Muscle of leg (tissue), 11 donors: ENCODE measurements around the gene NR1I3. TPM values are rescaled to one million over a fixed set of nuclear protein-coding genes. Genes with fewer than 3 reads are reported as not detected.
"Not testable (repeated sequence)": the region's sequence is repeated elsewhere in the genome, so short reads cannot be mapped to it uniquely, and the experiment has no call there.

ENCODE experiments used
- DNase-seq: peaks from one replicate; pipeline ENCODE4 v3.0.0; 2013
- H3K27ac ChIP-seq: one replicate; pipeline ENCODE4 v1.5.1; 2013; ENCODE audit warnings: mild to moderate bottlenecking, low read length, control low read depth
- H3K27me3 ChIP-seq: one replicate; pipeline ENCODE4 v1.6.1; 2013; ENCODE audit warnings: low read length; ENCODE audit not compliant: control insufficient read depth, insufficient read depth
- H3K36me3 ChIP-seq: one replicate; pipeline ENCODE4 v1.6.1; 2013; ENCODE audit warnings: low read length; ENCODE audit not compliant: control insufficient read depth, insufficient read depth
- H3K4me1 ChIP-seq: one replicate; pipeline ENCODE4 v1.6.1; 2013; ENCODE audit warnings: low read length; ENCODE audit not compliant: control insufficient read depth, insufficient read depth
- H3K4me3 ChIP-seq: one replicate; pipeline ENCODE4 v1.5.1; 2013; ENCODE audit warnings: low read length, control low read depth
- H3K9me3 ChIP-seq: replicated peaks from 2 replicates; pipeline ENCODE4 v1.6.1; 2013; ENCODE audit warnings: low read depth, low read length; ENCODE audit not compliant: control insufficient read depth
- WGBS: methylation state at CpG from one replicate; pipeline ENCODE4 v1.1.5; 2013; ENCODE audit warnings: missing lambda C conversion rate; ENCODE audit not compliant: insufficient coverage; 5-methylcytosine and 5-hydroxymethylcytosine counted together
- polyA plus RNA-seq, 8 donors: library from polyadenylated mRNA; unstranded; fragments of 120-200 nt; gene quantifications; one replicate each; pipeline versions ENCODE4 v1.2.1 to v1.2.3, GENCODE V29; 2013; ENCODE audit warnings: inconsistent platforms in 1 of 8, low replicate concordance in 1 of 8; ENCODE audit not compliant: insufficient read length in 8 of 8, insufficient read depth in 1 of 8
- total RNA-seq: library from RNA; stranded (reverse); fragments of 120-200 nt; gene quantifications from one replicate; pipeline ENCODE4 v1.2.4, GENCODE V29; 2013

The NR1I3 gene
- total and polyA plus RNA-seq, 9 donors: 0.50 to 1.5 (median 1.1) TPM; not detected in 1

DNA sequence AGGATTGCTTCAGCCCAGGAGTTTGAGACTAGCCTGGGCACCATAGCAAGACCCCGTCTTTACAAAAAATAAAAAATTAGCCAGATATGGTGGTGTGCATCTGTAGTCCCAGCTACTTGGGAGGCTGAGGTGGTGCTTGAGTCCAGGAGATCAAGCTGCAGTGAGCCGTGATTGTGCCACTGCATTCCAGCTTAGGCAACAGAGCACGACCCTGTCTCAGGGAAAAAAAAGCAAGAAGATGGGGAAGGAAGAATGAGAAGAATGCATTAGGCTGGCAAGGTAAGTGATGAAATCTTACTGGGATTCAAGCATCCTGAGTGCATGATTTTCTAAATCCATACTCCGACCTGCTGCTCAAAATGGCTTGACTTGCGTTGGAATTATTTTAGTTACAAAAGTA is 27.3 kb upstream of the NR1I3 start:
- H3K9me3 ChIP-seq: no peaks in the 10 kb centered on the region
- peaks cover 16% of the 10 kb centered on the region for H3K4me1 ChIP-seq
- no peak for DNase-seq
- no peak overlapping the region for H3K4me3 ChIP-seq
- WGBS: 67% methylated on average over 3 of the region's 5 CpGs
- H3K27me3 ChIP-seq: peaks cover 12% of the 10 kb centered on the region
- no peak overlapping the region for H3K27ac ChIP-seq
- H3K36me3 ChIP-seq: no peaks in the 10 kb centered on the region

DNA sequence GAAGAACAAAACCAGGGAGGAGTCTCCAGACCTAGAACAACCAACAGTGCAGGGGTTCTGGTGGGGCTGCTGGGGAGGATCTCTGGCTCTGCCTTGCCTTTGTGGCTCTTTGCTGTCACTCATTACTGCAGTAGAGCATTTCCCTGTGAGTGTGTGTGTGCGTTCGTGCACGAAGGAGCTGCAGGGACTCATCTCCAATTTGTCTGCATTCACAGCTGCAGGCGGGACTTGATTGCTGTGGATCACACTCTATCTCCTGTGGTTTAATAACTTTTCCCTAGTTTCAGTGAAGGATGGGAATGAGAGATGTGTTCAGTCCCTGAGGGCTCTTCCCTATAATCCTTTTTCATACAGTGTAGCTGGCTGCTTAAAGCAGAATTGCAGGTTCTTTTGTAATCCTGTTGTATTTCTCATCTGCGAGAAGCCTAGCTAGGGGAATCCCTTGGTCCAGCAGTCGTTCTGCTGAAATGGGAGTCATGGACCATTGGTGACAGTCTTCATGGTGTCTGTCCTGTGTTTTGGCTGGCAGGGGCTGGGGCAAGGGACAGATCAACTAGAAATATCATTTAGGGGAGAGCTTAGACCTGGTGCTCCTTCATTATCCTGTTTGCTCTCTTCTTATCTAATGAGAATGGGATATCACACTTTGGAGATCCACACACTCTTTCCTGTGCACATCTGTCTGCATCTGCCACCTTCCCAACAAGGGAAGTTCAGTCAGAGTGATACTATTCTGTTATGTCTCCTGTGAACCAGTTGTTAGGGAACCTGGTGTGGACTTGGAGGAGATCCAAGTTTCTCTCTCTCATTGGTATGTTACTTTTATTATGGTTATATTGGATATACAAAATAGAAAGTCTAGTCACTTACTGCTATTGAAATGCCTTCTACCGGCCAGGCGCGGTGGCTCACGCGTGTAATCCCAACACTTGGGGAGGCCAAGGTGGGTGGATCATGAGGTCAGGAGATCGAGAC is 23.5 kb upstream of the NR1I3 start:
- no peaks in the 10 kb centered on the region for H3K36me3 ChIP-seq
- peaks cover 9% of the 10 kb centered on the region for H3K9me3 ChIP-seq
- H3K4me1 ChIP-seq: peaks cover 24% of the 10 kb centered on the region
- WGBS: 45% methylated on average over 2 of the region's 12 CpGs
- peaks cover 40% of the 10 kb centered on the region for H3K27me3 ChIP-seq
- no peak overlapping the region for H3K4me3 ChIP-seq
- DNase-seq: no peak
- no peak overlapping the region for H3K27ac ChIP-seq

DNA sequence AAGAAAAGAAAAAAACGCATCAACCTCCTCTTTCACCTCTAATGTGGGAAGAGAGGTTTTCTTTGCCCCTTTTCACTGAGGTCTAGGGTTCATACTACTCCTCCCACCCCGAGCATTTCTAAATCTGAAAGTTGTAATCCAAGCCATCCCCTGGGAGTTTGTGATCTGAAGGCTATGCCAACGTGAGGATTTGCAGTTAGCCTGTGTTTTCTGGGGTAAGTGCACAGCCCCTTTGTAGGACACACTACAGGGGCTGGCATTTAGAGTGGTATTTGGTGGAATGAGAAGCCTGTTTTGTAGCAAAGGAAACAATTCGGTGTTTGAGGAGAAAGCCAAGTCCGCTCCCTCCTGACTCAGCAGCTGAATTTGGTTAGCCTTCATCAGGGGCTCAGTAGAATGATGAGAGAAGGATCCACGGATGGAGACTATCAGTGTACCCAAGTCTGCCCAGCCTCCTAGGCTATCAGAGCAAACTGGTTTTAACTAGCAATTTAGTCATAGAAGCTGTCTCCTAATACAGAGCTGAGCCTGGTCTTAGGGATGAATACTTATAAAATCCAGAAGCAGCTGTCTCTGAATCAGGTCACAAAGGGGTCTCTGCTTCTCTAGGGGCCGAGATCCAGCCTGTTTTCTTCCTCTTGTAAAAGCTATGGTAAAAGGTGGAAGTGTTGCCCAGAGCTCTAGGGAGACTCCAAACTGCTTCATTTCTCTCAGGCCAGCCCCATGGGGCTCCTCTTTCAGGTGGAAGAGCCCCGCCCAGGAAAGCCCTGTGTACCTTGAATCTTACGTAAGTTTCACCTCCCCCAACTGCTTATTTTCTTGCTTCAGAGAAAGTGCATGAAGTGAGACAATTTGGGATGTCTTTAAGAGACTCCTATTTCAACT is 22.6 kb upstream of the NR1I3 start:
- no peak overlapping the region for H3K4me3 ChIP-seq
- H3K27me3 ChIP-seq: peaks cover 40% of the 10 kb centered on the region
- no peak for DNase-seq
- H3K27ac ChIP-seq: no peak overlapping the region
- 14% methylated on average over 3 of the region's 9 CpGs for WGBS
- no peaks in the 10 kb centered on the region for H3K36me3 ChIP-seq
- peaks cover 18% of the 10 kb centered on the region for H3K4me1 ChIP-seq
- peaks cover 9% of the 10 kb centered on the region for H3K9me3 ChIP-seq

DNA sequence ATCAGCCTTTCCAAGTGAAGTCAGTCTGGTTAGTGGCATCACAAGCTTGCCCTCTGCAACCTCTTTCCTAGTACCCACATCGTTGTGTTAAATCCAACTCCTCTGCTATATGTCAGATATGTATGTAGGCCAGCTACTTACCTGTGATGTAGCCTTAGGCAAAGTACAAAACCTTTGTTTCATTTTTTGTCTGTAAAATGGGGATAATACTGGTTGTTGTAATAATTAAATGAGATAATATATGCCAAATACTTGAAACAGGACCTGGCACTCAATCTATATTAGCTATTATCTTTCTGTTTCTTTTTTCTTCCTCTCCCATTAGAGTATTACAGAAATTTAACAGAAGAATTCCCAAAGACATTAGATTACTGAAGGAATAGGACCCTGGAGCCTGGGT is 21.8 kb upstream of the NR1I3 start:
- no peak for DNase-seq
- H3K4me1 ChIP-seq: peaks cover 18% of the 10 kb centered on the region
- H3K9me3 ChIP-seq: peaks cover 9% of the 10 kb centered on the region
- no CpG with 5 or more reads among the region's 1 CpG for WGBS
- no peak overlapping the region for H3K27ac ChIP-seq
- H3K36me3 ChIP-seq: no peaks in the 10 kb centered on the region
- peaks cover 40% of the 10 kb centered on the region for H3K27me3 ChIP-seq
- H3K4me3 ChIP-seq: no peak overlapping the region

DNA sequence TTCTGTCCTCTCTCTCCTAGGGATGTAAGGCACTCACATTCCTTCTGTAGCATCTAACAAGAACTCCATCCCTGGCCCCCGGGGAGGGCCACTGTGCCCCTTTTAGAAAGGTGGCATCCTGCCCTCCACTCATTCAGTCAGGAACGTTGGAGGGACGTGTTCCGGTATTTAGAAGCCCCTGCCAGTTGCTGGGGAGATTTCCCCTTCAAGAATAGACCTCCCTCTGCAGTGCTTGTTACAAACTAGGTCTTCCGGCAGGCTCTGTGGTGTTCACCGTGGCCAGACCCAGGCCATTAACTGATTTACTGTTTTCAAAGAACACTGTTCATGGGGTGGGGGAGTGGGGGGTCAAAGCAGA is 21.3 kb upstream of the NR1I3 start:
- H3K36me3 ChIP-seq: no peaks in the 10 kb centered on the region
- H3K4me3 ChIP-seq: no peak overlapping the region
- peaks cover 18% of the 10 kb centered on the region for H3K4me1 ChIP-seq
- WGBS: 57% methylated on average over 1 of the region's 6 CpGs
- H3K27ac ChIP-seq: no peak overlapping the region
- peaks cover 9% of the 10 kb centered on the region for H3K9me3 ChIP-seq
- H3K27me3 ChIP-seq: peaks cover 40% of the 10 kb centered on the region
- DNase-seq: no peak

DNA sequence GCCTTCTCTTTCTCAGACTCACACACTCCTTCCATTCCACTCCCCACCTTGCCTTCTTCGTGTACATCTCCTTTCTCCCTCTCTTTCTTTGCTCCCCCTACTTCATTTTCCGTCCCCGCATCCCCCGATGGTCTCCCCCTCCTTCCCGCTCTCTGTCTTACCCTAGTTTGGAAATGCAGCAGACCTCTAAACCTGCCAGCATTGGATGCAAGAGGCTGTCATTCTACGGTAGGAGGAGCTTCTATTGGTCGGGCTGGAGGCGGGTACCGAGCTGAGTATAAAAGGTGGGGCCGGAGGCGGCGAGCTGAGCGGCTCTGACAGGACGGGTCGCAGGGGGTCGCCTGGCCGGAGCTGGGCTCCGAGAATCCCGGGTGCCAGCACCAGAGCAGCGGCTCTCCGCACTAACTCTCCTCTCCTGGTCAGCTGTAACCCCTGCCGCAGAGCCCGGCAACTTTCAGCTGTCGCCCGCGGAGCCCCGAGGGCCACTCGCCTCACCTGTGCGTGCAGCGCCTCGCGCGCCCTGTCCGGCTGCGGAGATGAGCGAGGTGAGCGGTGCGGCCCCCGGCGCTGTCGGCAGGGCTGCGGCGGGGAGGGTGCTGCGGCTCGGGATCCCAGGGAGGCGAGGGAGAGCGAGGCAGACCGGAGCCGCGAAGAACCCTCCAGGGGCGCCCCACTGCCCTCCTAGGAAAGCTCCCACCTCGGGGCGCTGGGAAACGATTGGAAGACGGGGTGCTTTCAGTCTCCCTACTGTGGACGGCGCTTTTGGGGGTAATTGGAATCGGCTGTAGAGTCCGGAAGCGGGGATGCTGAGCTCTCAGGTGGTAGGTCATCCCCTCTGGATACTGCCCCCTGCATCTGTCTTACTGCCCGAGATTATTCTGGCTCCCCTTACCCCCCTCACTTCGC is 20.7 kb upstream of the NR1I3 start, which contains the start of gene PCP4L1:
Gene PCP4L1 (plus strand): TSS at position 307 of the 906 bp plus-strand sequence. CDS start 230 bp downstream, at position 537.
- Histone ChIP-seq H3K4me3 (peak within 1 kb of the TSS; percentile 31), H3K9me3 (peaks cover 9% of the 10 kb centered on the region), H3K4me1 (peaks cover 18% of the 10 kb centered on the region), H3K27ac (no peak within 1 kb of the TSS), H3K27me3 (peaks cover 40% of the 10 kb centered on the region), H3K36me3 (no peaks in the 10 kb centered on the region)
- under 1% methylated on average over 48 of the region's 62 CpGs for WGBS
- DNase-seq: peak; percentile 61

DNA sequence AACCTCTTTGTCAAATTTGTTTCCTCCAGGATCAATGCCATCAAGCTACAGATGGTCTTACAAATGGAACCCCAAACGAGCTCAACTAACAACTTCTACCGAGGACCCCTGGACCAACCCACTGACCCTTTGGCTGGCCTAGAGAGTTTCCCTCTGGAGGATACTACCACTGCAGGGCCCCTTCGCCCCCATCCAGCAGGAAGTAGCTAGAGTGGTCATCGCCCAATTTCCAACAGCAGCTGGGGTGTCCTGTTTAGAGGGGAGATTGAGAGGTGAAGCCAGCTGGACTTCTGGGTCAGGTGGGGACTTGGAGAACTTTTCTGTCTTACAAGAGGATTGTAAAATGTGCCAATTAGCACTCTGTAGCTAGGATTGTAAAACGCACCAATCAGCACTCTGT is 19.1 kb upstream of the NR1I3 start:
- H3K9me3 ChIP-seq, H3K27ac ChIP-seq, H3K4me3 ChIP-seq, DNase-seq, H3K36me3 ChIP-seq: not testable (repeated sequence)
- 100% methylated on average over 2 of the region's 5 CpGs for WGBS
- H3K4me1 ChIP-seq: peaks cover 18% of the 10 kb centered on the region
- peaks cover 40% of the 10 kb centered on the region for H3K27me3 ChIP-seq

DNA sequence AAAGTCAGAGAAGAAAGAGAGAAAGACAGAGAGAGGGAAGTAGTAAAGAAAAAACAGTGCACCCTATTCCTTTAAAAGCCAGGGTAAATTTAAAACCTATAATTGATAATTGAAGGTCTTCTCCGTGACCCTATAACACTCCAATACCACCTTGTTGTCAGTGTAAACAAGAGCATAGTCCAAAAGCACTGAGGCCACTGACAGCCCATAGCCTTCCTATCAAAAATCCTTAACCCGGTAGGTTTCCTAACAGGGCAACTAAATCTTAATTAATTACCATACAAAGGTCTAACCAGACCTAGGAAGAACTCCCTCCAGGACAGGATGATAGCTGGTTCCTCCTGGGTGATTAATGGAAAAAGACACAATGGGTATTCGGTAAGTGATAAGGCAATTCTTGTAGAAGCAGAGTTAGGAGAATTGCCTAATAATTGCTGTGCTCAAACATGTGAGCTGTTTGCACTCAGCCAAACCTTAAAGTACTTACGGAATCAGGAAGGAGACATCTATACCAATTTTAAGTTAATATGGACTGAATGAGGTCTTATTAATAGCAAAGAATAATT is 18.0 kb upstream of the NR1I3 start:
- WGBS: no CpG with 5 or more reads among the region's 4 CpGs
- H3K27ac ChIP-seq, H3K9me3 ChIP-seq, H3K4me3 ChIP-seq, DNase-seq, H3K36me3 ChIP-seq: not testable (repeated sequence)
- peaks cover 36% of the 10 kb centered on the region for H3K27me3 ChIP-seq
- H3K4me1 ChIP-seq: peaks cover 16% of the 10 kb centered on the region

DNA sequence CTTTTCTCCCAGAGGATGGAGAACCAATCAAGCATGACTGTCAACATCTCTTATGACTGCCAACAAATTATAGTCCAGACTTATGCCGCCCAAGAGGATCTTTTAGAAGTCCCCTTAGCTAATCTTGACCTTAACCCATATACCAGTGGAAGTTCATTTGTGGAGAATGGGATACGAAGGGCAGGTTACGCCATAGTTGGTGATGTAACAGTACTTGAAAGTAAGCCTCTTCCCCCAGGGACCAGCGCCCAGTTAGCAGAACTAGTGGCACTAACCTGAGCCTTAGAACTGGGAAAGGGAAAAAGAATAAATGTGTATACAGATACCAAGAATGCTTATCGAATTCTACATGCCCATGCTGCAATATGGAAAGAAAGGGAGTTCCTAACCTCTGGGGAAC is 17.3 kb upstream of the NR1I3 start:
- peaks cover 10% of the 10 kb centered on the region for H3K4me1 ChIP-seq
- H3K9me3 ChIP-seq, H3K36me3 ChIP-seq, DNase-seq, H3K27ac ChIP-seq, H3K4me3 ChIP-seq: not testable (repeated sequence)
- 71% methylated on average over 3 of the region's 5 CpGs for WGBS
- peaks cover 28% of the 10 kb centered on the region for H3K27me3 ChIP-seq
